C4-2B (cell line): ENCODE measurements around the gene IL36A.

ENCODE experiments used
- CTCF ChIP-seq: fragments of 450-650 bp; conservative IDR thresholded peaks from 2 replicates; pipeline ENCODE4 v1.5.1; 2017; ENCODE audit warnings: mild to moderate bottlenecking
- ZFX ChIP-seq: fragments of 450-650 bp; IDR thresholded peaks from 2 replicates; pipeline ENCODE4 v1.6.1; 2017

GRCh38 chr2:113057117-113057516, 51.9 kb downstream of the IL36A start:
- TF ChIP-seq CTCF (no peak), ZFX (no peak)
